Thyroid gland (tissue), 4 donors: ENCODE measurements around the gene TMC8. TPM values are rescaled to one million over a fixed set of nuclear protein-coding genes. Genes with fewer than 3 reads are reported as not detected.

ENCODE experiments used
- DNase-seq, 2 donors: peaks; one replicate each; pipeline ENCODE4 v3.0.0-alpha.2; 2019
- H3K27ac ChIP-seq, 3 donors: fragments of 200-600 bp; sonication (generic); 1 replicate in 2 of 3; 2 replicates in 1 of 3; pipeline ENCODE4 v1.5.1; 2016 to 2019; ENCODE audit warnings: mild to moderate bottlenecking in 1 of 3, moderate library complexity in 1 of 3
- H3K27me3 ChIP-seq: fragments of 200-600 bp; sonication (generic); one replicate; pipeline ENCODE4 v1.5.1; 2019
- H3K36me3 ChIP-seq, 2 donors: fragments of 200-600 bp; sonication (generic); one replicate each; pipeline ENCODE4 v1.5.1; 2016 to 2019
- H3K4me1 ChIP-seq, 2 donors: fragments of 200-600 bp; sonication (generic); one replicate each; pipeline ENCODE4 v1.5.1; 2017 to 2019
- H3K4me3 ChIP-seq, 3 donors: fragments of 200-600 bp; sonication (generic); replicated peaks in 1 of 3; 1 replicate in 2 of 3; 2 replicates in 1 of 3; pipeline ENCODE4 v1.5.1; 2016; ENCODE audit warnings: mild to moderate bottlenecking in 1 of 3
- H3K9me3 ChIP-seq: fragments of 200-600 bp; sonication (generic); one replicate; pipeline ENCODE4 v1.5.1; 2017
- CTCF ChIP-seq, 6 experiments: fragments of 200-600 bp in 3 of 6; fragments of 450-650 bp in 3 of 6; sonication (generic) in 3 of 6; IDR thresholded peaks; one replicate each; pipeline ENCODE4 v1.5.1; 2016 to 2019; ENCODE audit warnings: antibody characterized with exemption in 6 of 6, mild to moderate bottlenecking in 2 of 6, inconsistent platforms in 1 of 6, moderate library complexity in 1 of 6
- POLR2A ChIP-seq, 2 donors: fragments of 450-650 bp; IDR thresholded peaks; one replicate each; pipeline ENCODE4 v1.6.1; 2017; ENCODE audit warnings: antibody characterized with exemption in 2 of 2, mild to moderate bottlenecking in 2 of 2, moderate library complexity in 1 of 2
- WGBS, 2 donors: methylation state at CpG; one replicate each; pipeline ENCODE4 v1.1.5; 2017; 5-methylcytosine and 5-hydroxymethylcytosine counted together
- intact Hi-C: fragments of 100-400 bp; cut with DNase I; formaldehyde crosslinking; loops from one replicate; pipeline ENCODE4 v1.15.1; 2023
- total RNA-seq, 4 donors: library from RNA; depleted of rRNA; stranded (reverse); fragments of >200 nt; gene quantifications; one replicate each; pipeline ENCODE4 v1.2.3, GENCODE V29; 2016

TMC8 gene
- total RNA-seq, 4 donors from 2014 or later, result 1.4 to 4.7 (median 1.9) TPM

- Histone ChIP-seq H3K4me1 (peaks cover 26 to 44% of the 10 kb centered on the region in 2 donors), H3K27ac (peak overlapping the region; percentile 17 to 80 (median 68)), H3K4me3 (no peak overlapping the region), H3K36me3 (no peaks in the 10 kb centered on the region), H3K27me3 (no peaks in the 10 kb centered on the region), H3K9me3 (no peaks in the 10 kb centered on the region)
- intact Hi-C loops, result no loop called here
- DNase-seq, result no peak
- 85 to 88% methylated on average over 18 of the region's 21 CpGs for WGBS, 2 donors
- TF ChIP-seq POLR2A (IDR thresholded peaks at IDR 0.05) (no peak), CTCF (IDR thresholded peaks at IDR 0.05) (no peak)
Measured at GRCh38 chr17:78143214-78144146, 12.9 kb downstream of the TMC8 start.

- no peaks in the 10 kb centered on the region for H3K27me3 ChIP-seq
- H3K4me3 ChIP-seq, result no peak overlapping the region
- intact Hi-C loops, result no loop called here
- TF ChIP-seq CTCF (IDR thresholded peaks at IDR 0.05) (no peak), POLR2A (IDR thresholded peaks at IDR 0.05) (no peak)
- 52 to 54% methylated on average over 8 to 11 of the region's 11 CpGs for WGBS, 2 donors
- peaks cover 26 to 44% of the 10 kb centered on the region in 2 donors for H3K4me1 ChIP-seq
- DNase-seq, result peak; percentile 76 to 82
- H3K9me3 ChIP-seq, result no peaks in the 10 kb centered on the region
- H3K27ac ChIP-seq, result peak overlapping the region; percentile 17 to 80 (median 68)
- H3K36me3 ChIP-seq, result no peaks in the 10 kb centered on the region
Measured at GRCh38 chr17:78144147-78144719, 13.7 kb downstream of the TMC8 start.

- intact Hi-C loops, result no loop called here
- H3K36me3 ChIP-seq, result no peaks in the 10 kb centered on the region
- peak overlapping the region; percentile 17 to 80 (median 68) for H3K27ac ChIP-seq
- peak; percentile 91 to 96 for DNase-seq
- WGBS, 2 donors, result 51 to 52% methylated on average over 9 of the region's 18 CpGs
- no peaks in the 10 kb centered on the region for H3K27me3 ChIP-seq
- no peak for TF ChIP-seq CTCF (IDR thresholded peaks at IDR 0.05)
- no peak for TF ChIP-seq POLR2A (IDR thresholded peaks at IDR 0.05)
- peaks cover 26 to 44% of the 10 kb centered on the region in 2 donors for H3K4me1 ChIP-seq
- H3K4me3 ChIP-seq, result no peak overlapping the region
- H3K9me3 ChIP-seq, result no peaks in the 10 kb centered on the region
Measured at GRCh38 chr17:78144736-78145641, 14.4 kb downstream of the TMC8 start.

- no peak for DNase-seq
- TF ChIP-seq POLR2A (IDR thresholded peaks at IDR 0.05) (no peak), CTCF (IDR thresholded peaks at IDR 0.05) (no peak)
- peaks cover 20 to 33% of the 10 kb centered on the region in 2 donors for H3K4me1 ChIP-seq
- intact Hi-C loops, result no loop called here
- no peaks in the 10 kb centered on the region for H3K27me3 ChIP-seq
- no peaks in the 10 kb centered on the region for H3K36me3 ChIP-seq
- no peak overlapping the region for H3K4me3 ChIP-seq
- H3K27ac ChIP-seq, result no peak overlapping the region
- no peaks in the 10 kb centered on the region for H3K9me3 ChIP-seq
- 96% methylated on average over 7 of the region's 7 CpGs for WGBS, 2 donors
Measured at GRCh38 chr17:78146471-78146869, 15.9 kb downstream of the TMC8 start.
